GM21825 (cell line): Measurements from ENCODE around the gene CHMP1B.

Source experiments
- ATAC-seq: cut with Tn5 transposase; IDR thresholded peaks from one replicate; pipeline ENCODE4 v1.9.1; 2021; ENCODE audit warnings: mild to moderate bottlenecking, moderate library complexity; ENCODE audit not compliant: unreplicated experiment

Gene CHMP1B

DNA sequence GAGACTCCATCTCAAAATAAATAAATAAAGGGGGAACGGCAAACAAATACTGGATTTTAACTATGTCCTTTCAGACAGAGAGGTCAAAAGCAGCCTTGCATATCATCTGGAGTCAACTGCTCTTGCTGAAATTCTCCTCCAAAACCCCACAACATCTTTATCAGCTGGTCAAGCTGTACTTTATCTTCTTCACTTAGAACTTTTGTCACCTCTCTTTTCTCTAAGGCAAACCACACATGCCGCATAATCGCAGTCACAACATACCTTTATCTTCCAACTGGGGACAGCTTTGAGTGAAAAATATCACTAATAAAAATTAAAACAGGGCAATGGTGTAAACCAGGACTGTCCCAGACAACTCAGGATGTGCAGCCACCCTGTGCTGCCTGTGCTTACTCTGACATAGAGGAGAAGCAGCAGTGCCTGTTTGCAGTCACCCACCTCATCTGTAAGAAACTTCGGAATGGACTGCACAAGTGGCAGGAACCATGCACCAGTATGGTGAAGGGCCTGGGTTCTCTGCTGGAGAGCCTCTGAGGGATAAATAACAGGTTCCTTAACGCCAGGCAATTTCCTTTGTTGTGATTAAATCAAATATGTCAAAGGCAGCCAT, 50.7 kb downstream of the CHMP1B start:
- ATAC-seq = no peak

DNA sequence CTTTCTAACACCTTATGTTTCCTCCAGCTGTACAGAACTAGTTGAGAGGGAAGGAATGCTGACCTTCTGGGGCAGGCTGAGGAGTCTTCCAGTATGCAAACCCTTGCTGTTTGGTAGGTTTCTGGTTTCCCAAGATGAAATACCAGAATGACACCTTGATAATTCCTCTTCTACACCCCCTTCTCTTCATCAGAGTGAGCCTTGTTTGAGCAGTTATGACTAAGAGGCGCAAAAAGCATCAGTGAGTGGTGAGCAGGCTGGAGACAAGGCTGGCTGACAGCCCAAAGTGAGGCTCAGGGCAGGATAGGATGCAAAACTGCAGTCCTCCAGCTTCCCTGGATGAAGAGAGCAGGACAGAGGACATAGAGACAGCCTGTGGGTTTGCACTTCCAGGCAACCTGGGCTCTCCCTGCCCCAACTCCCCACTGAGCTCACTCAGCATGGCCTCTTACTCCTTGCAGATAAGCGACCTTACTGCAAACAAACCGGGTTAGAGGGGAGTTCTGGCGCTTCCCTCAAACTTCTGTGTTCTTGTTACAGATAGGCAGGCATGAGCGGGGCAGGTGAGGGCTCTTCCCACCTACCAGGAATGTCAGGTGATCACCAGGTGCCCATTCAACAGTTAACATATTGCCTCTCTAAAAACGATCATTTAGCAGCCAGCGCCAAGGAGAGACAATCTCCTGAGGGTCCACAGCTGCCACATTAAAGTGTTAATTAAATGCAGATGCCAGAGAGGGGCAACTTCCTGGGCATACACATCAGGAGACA, 51.5 kb downstream of the CHMP1B start:
- no peak for ATAC-seq
